ENCODE data around the gene PKNOX2. TPM values are rescaled to one million over a fixed set of nuclear protein-coding genes. Genes with fewer than 3 reads are reported as not detected.

PKNOX2 gene
- total and polyA plus RNA-seq, 9 donors, result 11.5 to 27.8 (median 24.5) TPM

DNA sequence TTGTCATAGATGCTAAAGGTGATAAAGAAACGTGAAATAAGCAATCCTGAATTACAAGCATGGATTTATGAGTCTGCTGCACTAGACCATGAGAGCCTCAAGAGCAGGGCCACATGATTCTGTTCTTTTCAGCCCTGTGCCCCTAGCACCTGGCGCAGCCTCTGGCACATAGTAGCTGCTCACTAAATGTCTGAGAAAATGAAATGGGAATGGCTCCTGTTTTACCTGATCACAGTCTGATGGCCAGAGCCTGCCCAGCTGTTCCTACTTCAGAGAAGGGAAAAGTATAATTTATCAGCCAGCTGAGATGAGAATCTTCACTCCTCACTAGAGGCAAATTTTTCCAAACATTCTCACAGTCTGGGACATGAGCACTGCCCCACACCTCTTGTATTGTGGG, 10.7 kb upstream of the PKNOX2 start:
- no peak overlapping the region for H3K27ac ChIP-seq (ENCODE audit: low read length)
- no peaks in the 10 kb centered on the region for H3K9me3 ChIP-seq (replicated peaks; ENCODE audit: control insufficient read depth, low read depth, low read length)
- WGBS (ENCODE audit: insufficient coverage), result 40% methylated on average over 1 of the region's 2 CpGs
- no peak for DNase-seq
- H3K27me3 ChIP-seq (ENCODE audit: control insufficient read depth, insufficient read depth, low read length), result peaks cover 5% of the 10 kb centered on the region
- H3K4me1 ChIP-seq (ENCODE audit: control insufficient read depth, insufficient read depth, low read length), result peaks cover 7% of the 10 kb centered on the region
- no peaks in the 10 kb centered on the region for H3K36me3 ChIP-seq (ENCODE audit: control insufficient read depth, insufficient read depth, low read length)
- no peak overlapping the region for H3K4me3 ChIP-seq (ENCODE audit: low read length)

DNA sequence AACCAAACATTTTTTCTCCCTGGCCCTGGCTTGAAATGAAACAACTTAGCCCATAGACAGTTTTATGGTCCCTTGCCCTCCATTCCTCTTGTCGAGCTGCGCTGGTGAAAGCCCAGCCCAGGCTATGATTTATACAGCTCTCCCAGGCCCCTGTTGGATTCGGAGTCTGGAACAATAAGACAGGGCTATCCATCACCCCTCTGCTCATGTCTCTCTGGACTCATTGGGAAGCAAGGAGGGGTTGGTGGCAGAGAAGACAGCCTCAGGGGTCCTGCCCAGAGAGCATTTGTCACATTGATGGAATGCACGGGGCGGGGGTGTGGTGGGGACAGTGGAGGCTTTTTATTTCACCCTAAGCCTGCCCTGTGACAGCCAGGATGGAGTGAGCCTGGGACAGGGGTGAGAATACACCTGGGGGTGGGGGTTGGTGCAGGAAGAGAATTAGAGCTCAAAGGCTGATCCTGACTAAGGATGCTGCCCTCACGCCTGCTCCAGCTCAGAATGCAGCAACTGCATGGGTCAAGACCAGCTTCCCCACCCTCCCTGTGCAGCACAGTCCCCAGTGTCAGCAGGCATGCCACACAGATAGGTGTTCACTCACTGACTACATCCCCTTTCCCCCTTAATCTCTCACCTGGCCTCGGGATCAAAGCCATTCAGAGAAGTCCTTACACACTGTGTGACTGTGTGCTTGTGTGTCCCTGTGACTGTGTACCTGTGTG, 10.0 kb upstream of the PKNOX2 start:
- H3K36me3 ChIP-seq (ENCODE audit: control insufficient read depth, insufficient read depth, low read length), result no peaks in the 10 kb centered on the region
- H3K4me1 ChIP-seq (ENCODE audit: control insufficient read depth, insufficient read depth, low read length), result peaks cover 5% of the 10 kb centered on the region
- H3K4me3 ChIP-seq (ENCODE audit: low read length), result no peak overlapping the region
- 21% methylated on average over 3 of the region's 7 CpGs for WGBS (ENCODE audit: insufficient coverage)
- DNase-seq, result no peak
- H3K27ac ChIP-seq (ENCODE audit: low read length), result no peak overlapping the region
- no peaks in the 10 kb centered on the region for H3K9me3 ChIP-seq (replicated peaks; ENCODE audit: control insufficient read depth, low read depth, low read length)
- peaks cover 5% of the 10 kb centered on the region for H3K27me3 ChIP-seq (ENCODE audit: control insufficient read depth, insufficient read depth, low read length)

DNA sequence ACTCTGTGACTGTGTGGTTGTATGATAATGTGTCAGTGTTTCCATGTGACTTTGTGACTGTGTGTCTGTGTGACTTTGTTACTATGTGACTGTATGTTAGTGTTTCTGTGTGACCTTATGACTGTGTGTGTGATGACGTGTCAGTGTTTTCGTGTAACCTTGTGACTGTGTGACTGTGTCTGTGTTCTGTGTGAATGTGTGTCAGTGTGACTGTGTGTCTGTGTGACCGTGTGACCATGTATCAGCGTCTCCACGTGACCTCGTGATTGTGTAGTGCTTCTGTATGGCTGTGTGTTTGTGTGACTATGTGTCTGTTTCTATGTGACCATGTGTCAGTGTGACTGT, 9.5 kb upstream of the PKNOX2 start:
- Histone ChIP-seq H3K27me3 (ENCODE audit: control insufficient read depth, insufficient read depth, low read length) (peaks cover 7% of the 10 kb centered on the region), H3K36me3 (ENCODE audit: control insufficient read depth, insufficient read depth, low read length) (no peaks in the 10 kb centered on the region), H3K27ac (ENCODE audit: low read length) (no peak overlapping the region), H3K4me1 (ENCODE audit: control insufficient read depth, insufficient read depth, low read length) (peaks cover 5% of the 10 kb centered on the region), H3K9me3 (replicated peaks; ENCODE audit: control insufficient read depth, low read depth, low read length) (no peaks in the 10 kb centered on the region), H3K4me3 (ENCODE audit: low read length) (no peak overlapping the region)
- 88% methylated on average over 6 of the region's 6 CpGs for WGBS (ENCODE audit: insufficient coverage)
- DNase-seq, result no peak

DNA sequence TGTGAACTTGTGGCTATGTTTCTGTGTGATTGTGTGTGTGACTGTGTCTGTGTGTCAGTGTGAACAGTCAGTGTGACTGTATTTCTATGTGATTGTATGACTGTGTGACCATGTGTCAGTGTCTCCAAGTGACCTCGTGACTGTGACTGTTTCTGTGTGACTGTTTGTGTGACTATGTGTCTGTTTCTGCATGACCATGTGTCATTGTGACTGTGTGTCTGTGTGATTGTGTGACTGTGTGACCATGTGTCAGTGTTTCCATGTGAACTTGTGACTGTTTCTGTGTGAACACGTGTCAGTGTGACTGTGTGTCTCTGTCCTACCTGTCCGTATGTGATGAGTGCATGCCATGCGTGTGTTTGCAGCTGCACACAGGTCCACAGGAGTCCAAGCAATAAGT, 8.8 kb upstream of the PKNOX2 start:
- H3K27me3 ChIP-seq (ENCODE audit: control insufficient read depth, insufficient read depth, low read length), result peaks cover 9% of the 10 kb centered on the region
- H3K36me3 ChIP-seq (ENCODE audit: control insufficient read depth, insufficient read depth, low read length), result no peaks in the 10 kb centered on the region
- H3K4me3 ChIP-seq (ENCODE audit: low read length), result no peak overlapping the region
- H3K9me3 ChIP-seq (replicated peaks; ENCODE audit: control insufficient read depth, low read depth, low read length), result no peaks in the 10 kb centered on the region
- H3K27ac ChIP-seq (ENCODE audit: low read length), result no peak overlapping the region
- WGBS (ENCODE audit: insufficient coverage), result 90% methylated on average over 4 of the region's 4 CpGs
- H3K4me1 ChIP-seq (ENCODE audit: control insufficient read depth, insufficient read depth, low read length), result peaks cover 5% of the 10 kb centered on the region
- DNase-seq, result no peak

DNA sequence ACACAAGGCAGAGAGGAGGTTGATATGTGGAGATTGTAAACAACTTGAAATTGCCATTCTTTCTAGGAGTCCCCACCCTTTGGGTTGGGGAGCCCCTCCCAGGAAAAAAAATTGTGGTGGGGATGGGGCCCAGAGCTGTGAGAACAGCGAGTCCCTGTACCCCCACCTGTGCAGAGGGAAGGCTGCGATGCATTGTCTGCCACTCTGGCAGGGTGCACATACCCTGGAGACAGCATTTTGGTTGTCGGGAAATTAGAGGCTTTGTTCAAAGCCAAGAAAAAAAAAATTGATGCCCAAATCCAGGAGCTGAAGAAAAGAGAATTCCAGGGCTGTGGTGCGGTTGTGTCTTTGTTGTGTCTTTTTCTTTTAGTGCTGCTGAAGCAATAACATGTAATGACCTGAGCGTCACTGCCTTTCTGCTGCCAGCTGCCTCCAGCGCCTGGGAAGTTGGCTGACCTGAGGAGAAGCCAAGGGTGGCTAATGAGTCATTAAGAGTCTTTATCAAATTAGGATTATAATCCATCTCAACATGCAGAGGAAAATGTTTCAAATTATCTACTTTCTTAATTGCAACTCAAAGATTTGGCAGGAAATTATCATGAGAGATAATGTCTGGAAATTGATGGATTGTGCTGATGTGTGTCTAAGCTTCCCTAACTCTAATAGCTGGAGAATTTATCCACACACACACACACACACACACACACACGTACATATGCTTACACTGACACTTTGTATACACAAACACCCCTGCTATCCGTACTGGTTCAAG, 8.0 kb upstream of the PKNOX2 start:
- H3K4me3 ChIP-seq (ENCODE audit: low read length), result no peak overlapping the region
- no peak for DNase-seq
- H3K4me1 ChIP-seq (ENCODE audit: control insufficient read depth, insufficient read depth, low read length), result peaks cover 5% of the 10 kb centered on the region
- 65% methylated on average over 3 of the region's 8 CpGs for WGBS (ENCODE audit: insufficient coverage)
- no peaks in the 10 kb centered on the region for H3K9me3 ChIP-seq (replicated peaks; ENCODE audit: control insufficient read depth, low read depth, low read length)
- H3K36me3 ChIP-seq (ENCODE audit: control insufficient read depth, insufficient read depth, low read length), result no peaks in the 10 kb centered on the region
- peaks cover 9% of the 10 kb centered on the region for H3K27me3 ChIP-seq (ENCODE audit: control insufficient read depth, insufficient read depth, low read length)
- no peak overlapping the region for H3K27ac ChIP-seq (ENCODE audit: low read length)

DNA sequence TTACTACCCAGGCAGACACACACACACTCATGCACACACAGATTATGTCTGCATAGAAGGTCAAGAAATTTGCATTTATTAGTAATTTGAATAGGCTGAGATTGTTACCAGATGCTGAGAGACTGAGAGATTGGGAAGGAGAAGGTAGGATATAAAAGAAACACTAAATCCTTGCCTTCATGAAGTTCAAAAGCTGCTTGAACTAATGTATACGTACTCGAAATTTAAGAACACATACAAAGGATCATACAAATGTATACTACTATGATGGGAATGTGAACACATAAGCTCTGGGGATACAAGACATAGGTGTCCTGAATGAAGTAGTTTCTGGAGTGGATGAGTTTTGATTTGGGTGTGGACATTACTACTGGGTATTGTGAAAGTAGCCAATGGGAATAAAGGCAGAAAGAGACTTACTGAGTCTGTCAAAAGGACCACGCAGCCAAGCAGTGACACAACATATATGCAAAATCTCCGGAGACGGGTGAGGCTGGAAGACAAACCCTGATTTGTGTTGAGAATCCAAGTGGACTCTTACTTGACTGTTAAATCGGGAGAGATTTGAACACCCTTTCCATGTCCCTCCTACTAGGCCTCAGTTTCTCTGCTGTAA, 7.3 kb upstream of the PKNOX2 start:
- H3K9me3 ChIP-seq (replicated peaks; ENCODE audit: control insufficient read depth, low read depth, low read length), result no peaks in the 10 kb centered on the region
- no CpG with 5 or more reads among the region's 6 CpGs for WGBS (ENCODE audit: insufficient coverage)
- no peak overlapping the region for H3K4me3 ChIP-seq (ENCODE audit: low read length)
- peaks cover 5% of the 10 kb centered on the region for H3K4me1 ChIP-seq (ENCODE audit: control insufficient read depth, insufficient read depth, low read length)
- peak; percentile 30 for DNase-seq
- peaks cover 9% of the 10 kb centered on the region for H3K27me3 ChIP-seq (ENCODE audit: control insufficient read depth, insufficient read depth, low read length)
- H3K36me3 ChIP-seq (ENCODE audit: control insufficient read depth, insufficient read depth, low read length), result no peaks in the 10 kb centered on the region
- no peak overlapping the region for H3K27ac ChIP-seq (ENCODE audit: low read length)

DNA sequence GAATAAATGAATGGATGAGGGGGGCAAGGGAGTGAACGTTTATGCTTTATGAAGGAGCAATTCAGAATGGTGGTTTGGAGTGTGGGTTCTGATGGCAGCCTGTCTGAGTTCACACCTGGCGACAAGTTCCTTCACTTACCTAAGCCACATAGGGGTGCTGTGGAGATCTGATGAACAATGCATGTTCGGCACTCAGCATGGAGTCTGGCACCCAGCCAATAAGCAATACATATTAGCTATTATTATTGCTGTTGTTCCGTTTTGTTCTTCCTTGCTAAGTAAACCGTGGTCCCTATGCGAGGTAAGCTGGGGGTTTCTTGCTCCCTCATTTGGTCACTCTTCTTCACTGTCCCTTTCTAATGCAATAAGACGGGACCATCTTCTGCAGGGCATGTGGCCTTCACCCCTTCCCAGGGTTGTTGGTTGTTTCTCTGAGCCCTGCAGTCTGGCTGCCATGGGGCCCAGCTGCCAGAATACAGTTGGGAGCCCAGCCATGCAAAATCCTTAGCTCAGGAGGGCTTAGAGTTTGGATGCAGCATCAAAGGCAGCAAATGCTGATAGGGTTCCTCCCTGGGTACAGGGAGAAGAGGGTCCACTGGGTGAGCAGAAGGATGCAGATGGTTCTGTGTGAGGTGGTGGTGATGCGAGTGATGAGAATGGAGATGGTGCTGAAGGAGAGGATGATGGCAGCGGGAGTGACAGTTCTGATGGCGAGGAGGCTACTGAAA, 6.4 kb upstream of the PKNOX2 start:
- H3K4me1 ChIP-seq (ENCODE audit: control insufficient read depth, insufficient read depth, low read length), result peaks cover 6% of the 10 kb centered on the region
- no peak for DNase-seq
- H3K27ac ChIP-seq (ENCODE audit: low read length), result no peak overlapping the region
- H3K4me3 ChIP-seq (ENCODE audit: low read length), result no peak overlapping the region
- WGBS (ENCODE audit: insufficient coverage), result 98% methylated on average over 5 of the region's 10 CpGs
- no peaks in the 10 kb centered on the region for H3K9me3 ChIP-seq (replicated peaks; ENCODE audit: control insufficient read depth, low read depth, low read length)
- H3K27me3 ChIP-seq (ENCODE audit: control insufficient read depth, insufficient read depth, low read length), result peaks cover 9% of the 10 kb centered on the region
- no peaks in the 10 kb centered on the region for H3K36me3 ChIP-seq (ENCODE audit: control insufficient read depth, insufficient read depth, low read length)

DNA sequence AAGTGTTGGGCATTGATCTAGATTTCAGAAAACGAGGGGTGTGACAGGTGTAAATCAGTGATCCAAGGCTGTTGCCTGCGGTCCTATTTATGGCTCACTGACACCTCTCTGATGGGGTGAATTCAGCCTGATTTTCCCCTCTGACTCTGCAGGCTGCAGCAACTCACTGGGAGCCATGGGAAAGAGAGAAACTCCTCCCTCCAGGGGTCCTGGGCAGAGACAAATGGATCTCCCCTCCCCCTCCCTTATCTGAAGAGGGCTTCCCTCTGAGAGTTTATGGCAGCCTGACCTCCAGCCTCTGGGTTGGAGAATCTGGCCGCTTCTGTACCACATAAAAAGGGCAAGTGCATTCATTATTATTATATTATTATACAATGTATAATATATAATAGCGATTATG, 1.8 kb upstream of the PKNOX2 start:
- H3K36me3 ChIP-seq (ENCODE audit: control insufficient read depth, insufficient read depth, low read length), result no peaks in the 10 kb centered on the region
- DNase-seq, result no peak
- H3K4me3 ChIP-seq (ENCODE audit: low read length), result no peak overlapping the region
- peaks cover 26% of the 10 kb centered on the region for H3K4me1 ChIP-seq (ENCODE audit: control insufficient read depth, insufficient read depth, low read length)
- H3K9me3 ChIP-seq (replicated peaks; ENCODE audit: control insufficient read depth, low read depth, low read length), result no peaks in the 10 kb centered on the region
- peaks cover 20% of the 10 kb centered on the region for H3K27me3 ChIP-seq (ENCODE audit: control insufficient read depth, insufficient read depth, low read length)
- 80% methylated on average over 1 of the region's 4 CpGs for WGBS (ENCODE audit: insufficient coverage)
- H3K27ac ChIP-seq (ENCODE audit: low read length), result no peak overlapping the region

DNA sequence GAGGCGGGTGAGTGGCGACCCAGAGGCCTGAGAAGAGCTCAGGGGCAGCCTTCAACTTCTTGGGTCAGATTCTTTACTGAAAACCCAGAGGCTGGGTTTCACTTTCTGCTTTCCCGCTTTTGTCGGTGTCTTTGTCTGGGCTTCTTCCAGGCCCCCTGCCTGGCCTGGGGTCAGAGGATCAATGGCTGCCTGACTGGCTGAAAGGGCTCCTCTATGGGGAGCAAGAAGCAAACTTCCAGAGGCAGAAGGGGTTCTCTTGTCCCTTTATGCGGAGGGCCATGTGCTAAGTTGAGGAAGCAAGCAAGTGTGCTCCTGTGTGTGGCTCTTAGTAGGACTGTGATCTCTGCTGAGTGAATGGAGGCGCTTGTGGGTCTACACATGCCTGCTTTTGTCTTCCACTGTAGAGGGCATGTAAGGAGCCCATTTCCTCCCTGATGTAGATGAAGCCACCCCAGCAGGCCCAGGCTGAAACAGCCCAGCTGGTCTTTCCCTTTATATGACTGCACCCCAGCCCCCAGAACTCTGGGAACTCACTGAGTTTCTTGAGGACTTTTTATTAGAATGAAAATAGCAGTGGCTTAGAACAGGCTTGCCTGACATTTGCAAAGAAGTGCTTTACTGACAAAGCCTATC, 1.0 kb upstream of the PKNOX2 start:
- peaks cover 31% of the 10 kb centered on the region for H3K4me1 ChIP-seq (ENCODE audit: control insufficient read depth, insufficient read depth, low read length)
- H3K27me3 ChIP-seq (ENCODE audit: control insufficient read depth, insufficient read depth, low read length), result peaks cover 20% of the 10 kb centered on the region
- H3K27ac ChIP-seq (ENCODE audit: low read length), result peak overlapping the region; percentile 77
- H3K9me3 ChIP-seq (replicated peaks; ENCODE audit: control insufficient read depth, low read depth, low read length), result no peaks in the 10 kb centered on the region
- H3K4me3 ChIP-seq (ENCODE audit: low read length), result no peak overlapping the region
- no peaks in the 10 kb centered on the region for H3K36me3 ChIP-seq (ENCODE audit: control insufficient read depth, insufficient read depth, low read length)
- DNase-seq, result no peak
- 87% methylated on average over 5 of the region's 6 CpGs for WGBS (ENCODE audit: insufficient coverage)

DNA sequence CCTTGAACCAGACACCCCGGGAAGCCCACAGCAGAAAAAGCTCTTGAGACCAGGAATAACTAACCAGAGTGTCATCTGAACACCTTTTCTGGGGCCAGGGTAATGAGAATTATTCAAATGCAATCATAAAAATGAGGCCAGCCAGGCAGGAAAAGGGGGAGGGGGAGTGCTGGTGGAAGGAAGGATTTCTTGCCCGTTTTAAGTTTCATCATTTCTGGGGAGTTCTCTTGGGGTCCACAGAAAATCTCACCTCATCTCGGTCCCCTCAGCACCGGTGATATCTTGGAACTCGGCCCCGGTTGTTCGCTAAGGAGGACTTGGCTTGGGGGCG, 495 bp upstream of the PKNOX2 start:
- Histone ChIP-seq H3K4me1 (ENCODE audit: control insufficient read depth, insufficient read depth, low read length) (peaks cover 36% of the 10 kb centered on the region), H3K27me3 (ENCODE audit: control insufficient read depth, insufficient read depth, low read length) (peaks cover 20% of the 10 kb centered on the region), H3K36me3 (ENCODE audit: control insufficient read depth, insufficient read depth, low read length) (no peaks in the 10 kb centered on the region), H3K4me3 (ENCODE audit: low read length) (peak overlapping the region; percentile 18), H3K9me3 (replicated peaks; ENCODE audit: control insufficient read depth, low read depth, low read length) (no peaks in the 10 kb centered on the region), H3K27ac (ENCODE audit: low read length) (peak overlapping the region; percentile 77)
- no peak for DNase-seq
- WGBS (ENCODE audit: insufficient coverage), result no CpG with 5 or more reads among the region's 8 CpGs
